HG03565 (cell line): ENCODE data around the gene KLHDC4.
"Not testable (repeated sequence)": the region's sequence is repeated elsewhere in the genome, so short reads cannot be mapped to it uniquely, and the experiment has no call there.

Source experiments
- ATAC-seq: cut with Tn5 transposase; IDR thresholded peaks from one replicate; pipeline ENCODE4 v1.9.1; 2021; ENCODE audit warnings: mild to moderate bottlenecking, moderate library complexity; ENCODE audit not compliant: unreplicated experiment

KLHDC4 gene

GRCh38 chr16:87788730-87789436 is 23.1 kb upstream of the KLHDC4 start:
- not testable (repeated sequence) for ATAC-seq

GRCh38 chr16:87787451-87788091 is 21.8 kb upstream of the KLHDC4 start:
- not testable (repeated sequence) for ATAC-seq

- no peak for ATAC-seq
Measured at GRCh38 chr16:87784812-87785211, 19.0 kb upstream of the KLHDC4 start.

GRCh38 chr16:87782033-87782432 is 16.2 kb upstream of the KLHDC4 start:
- no peak for ATAC-seq

GRCh38 chr16:87780385-87780989 is 14.7 kb upstream of the KLHDC4 start:
- peak; percentile 29 for ATAC-seq

GRCh38 chr16:87778830-87779579 is 13.2 kb upstream of the KLHDC4 start:
- peak; percentile 41 for ATAC-seq

GRCh38 chr16:87778476-87778829 is 12.7 kb upstream of the KLHDC4 start:
- ATAC-seq, result no peak

GRCh38 chr16:87773836-87774235 is 8.1 kb upstream of the KLHDC4 start:
- ATAC-seq, result not testable (repeated sequence)

- not testable (repeated sequence) for ATAC-seq
Measured at GRCh38 chr16:87767456-87767855, 1.7 kb upstream of the KLHDC4 start.

- ATAC-seq, result no peak
Measured at GRCh38 chr16:87766485-87766797, 655 bp upstream of the KLHDC4 start.

- ATAC-seq, result peak; percentile 24
Measured at GRCh38 chr16:87765473-87765775, 362 bp downstream of the KLHDC4 start.

GRCh38 chr16:87764600-87765472 is 950 bp downstream of the KLHDC4 start:
- ATAC-seq, result peak; percentile 17

GRCh38 chr16:87762620-87763019 is 3.2 kb downstream of the KLHDC4 start:
- ATAC-seq, result no peak

GRCh38 chr16:87762071-87762571 is 3.7 kb downstream of the KLHDC4 start:
- no peak for ATAC-seq

- no peak for ATAC-seq
Measured at GRCh38 chr16:87761060-87761459, 4.7 kb downstream of the KLHDC4 start.

- no peak for ATAC-seq
Measured at GRCh38 chr16:87757841-87758426, 7.9 kb downstream of the KLHDC4 start.

- no peak for ATAC-seq
Measured at GRCh38 chr16:87754535-87754934, 11.3 kb downstream of the KLHDC4 start.

- no peak for ATAC-seq
Measured at GRCh38 chr16:87747626-87748414, 18.0 kb downstream of the KLHDC4 start.

- no peak for ATAC-seq
Measured at GRCh38 chr16:87746178-87746577, 19.6 kb downstream of the KLHDC4 start.
